Measurements from ENCODE around the gene MYO6.

GRCh38 chr6:75723382-75723781, 25.7 kb upstream of the MYO6 start:
- no peak for TF ChIP-seq TEAD4 (IDR thresholded peaks at IDR 0.05; ENCODE audit: low read depth, low read length)
- TF ChIP-seq CTCF (IDR thresholded peaks at IDR 0.05; ENCODE audit: control extremely low read depth in 1 of 3, insufficient read depth in 1 of 3, low read depth in 1 of 3, low read length in 3 of 3): no peak

Measured in H1 (cell line).